MM.1S (cell line): ENCODE results near the gene ARMC2.

Experiments used
- EZH2 ChIP-seq: fragments of 300-600 bp; sonication (generic); optimal IDR thresholded peaks from 2 replicates; pipeline ENCODE3; 2017; ENCODE audit warnings: low read depth, mild to moderate bottlenecking, antibody characterized with exemption, low read length, mixed read lengths
- EZH2phosphoT487 ChIP-seq: fragments of 300-600 bp; sonication (generic); IDR thresholded peaks from 2 replicates; pipeline ENCODE4 v1.6.1; 2018; ENCODE audit warnings: antibody characterized with exemption, low read length
- TF ChIP-seq, protein P1 (sequence below): fragments of 300-600 bp; sonication (generic); IDR thresholded peaks from 2 replicates; pipeline ENCODE4 v1.5.1; 2016; ENCODE audit warnings: antibody characterized with exemption, low read length, mixed read lengths

DNA sequence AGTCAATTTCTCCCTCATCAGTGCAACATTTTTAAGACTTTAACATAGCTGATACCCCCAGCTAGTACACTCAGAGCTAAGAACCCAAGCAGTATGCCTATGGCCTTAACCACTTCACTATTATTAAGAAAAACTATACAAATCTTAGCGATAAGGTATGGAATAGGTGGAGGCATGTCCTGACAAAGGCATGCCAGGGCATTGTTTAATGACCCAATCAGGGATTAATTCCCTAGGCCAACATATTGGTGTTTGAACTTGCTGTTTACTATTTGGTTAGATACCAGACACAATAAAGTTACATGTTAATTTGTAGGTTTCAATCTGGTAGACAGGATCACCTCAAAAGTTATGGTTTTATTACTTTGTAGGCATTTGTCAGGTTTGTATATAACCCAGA is 93.1 kb downstream of the ARMC2 start:
- TF ChIP-seq, protein P1, sequence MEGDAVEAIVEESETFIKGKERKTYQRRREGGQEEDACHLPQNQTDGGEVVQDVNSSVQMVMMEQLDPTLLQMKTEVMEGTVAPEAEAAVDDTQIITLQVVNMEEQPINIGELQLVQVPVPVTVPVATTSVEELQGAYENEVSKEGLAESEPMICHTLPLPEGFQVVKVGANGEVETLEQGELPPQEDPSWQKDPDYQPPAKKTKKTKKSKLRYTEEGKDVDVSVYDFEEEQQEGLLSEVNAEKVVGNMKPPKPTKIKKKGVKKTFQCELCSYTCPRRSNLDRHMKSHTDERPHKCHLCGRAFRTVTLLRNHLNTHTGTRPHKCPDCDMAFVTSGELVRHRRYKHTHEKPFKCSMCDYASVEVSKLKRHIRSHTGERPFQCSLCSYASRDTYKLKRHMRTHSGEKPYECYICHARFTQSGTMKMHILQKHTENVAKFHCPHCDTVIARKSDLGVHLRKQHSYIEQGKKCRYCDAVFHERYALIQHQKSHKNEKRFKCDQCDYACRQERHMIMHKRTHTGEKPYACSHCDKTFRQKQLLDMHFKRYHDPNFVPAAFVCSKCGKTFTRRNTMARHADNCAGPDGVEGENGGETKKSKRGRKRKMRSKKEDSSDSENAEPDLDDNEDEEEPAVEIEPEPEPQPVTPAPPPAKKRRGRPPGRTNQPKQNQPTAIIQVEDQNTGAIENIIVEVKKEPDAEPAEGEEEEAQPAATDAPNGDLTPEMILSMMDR = no peak
- TF ChIP-seq EZH2 = no peak
- TF ChIP-seq EZH2phosphoT487 = no peak
